ENCODE measurements around the gene LY6G6C.

DNA sequence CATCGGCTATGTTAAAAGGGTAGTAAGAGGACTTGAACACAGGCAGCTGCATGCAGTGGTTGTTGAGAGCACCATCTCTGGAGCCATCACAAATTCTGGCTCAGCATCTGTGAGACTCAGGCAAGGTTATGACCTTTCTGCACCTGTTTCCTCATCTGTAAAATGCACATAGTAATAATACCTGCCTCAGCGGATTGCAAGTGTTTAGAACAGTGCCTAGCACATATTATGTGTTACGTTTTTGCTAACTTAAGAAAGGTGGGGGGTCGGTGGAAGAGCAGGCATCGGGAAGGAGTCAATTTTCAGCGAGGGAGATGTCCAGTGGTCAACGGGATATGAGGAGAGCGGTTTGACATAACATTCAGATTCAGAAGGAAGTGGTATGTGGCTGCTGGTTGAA lies 43.6 kb downstream of the LY6G6C start:
- TF ChIP-seq POLR2A (IDR thresholded peaks at IDR 0.05) (no peak), POLR2AphosphoS5 (IDR thresholded peaks at IDR 0.05) (no peak), EP300 (IDR thresholded peaks at IDR 0.05) (no peak)
- TF ChIP-seq, protein P1, sequence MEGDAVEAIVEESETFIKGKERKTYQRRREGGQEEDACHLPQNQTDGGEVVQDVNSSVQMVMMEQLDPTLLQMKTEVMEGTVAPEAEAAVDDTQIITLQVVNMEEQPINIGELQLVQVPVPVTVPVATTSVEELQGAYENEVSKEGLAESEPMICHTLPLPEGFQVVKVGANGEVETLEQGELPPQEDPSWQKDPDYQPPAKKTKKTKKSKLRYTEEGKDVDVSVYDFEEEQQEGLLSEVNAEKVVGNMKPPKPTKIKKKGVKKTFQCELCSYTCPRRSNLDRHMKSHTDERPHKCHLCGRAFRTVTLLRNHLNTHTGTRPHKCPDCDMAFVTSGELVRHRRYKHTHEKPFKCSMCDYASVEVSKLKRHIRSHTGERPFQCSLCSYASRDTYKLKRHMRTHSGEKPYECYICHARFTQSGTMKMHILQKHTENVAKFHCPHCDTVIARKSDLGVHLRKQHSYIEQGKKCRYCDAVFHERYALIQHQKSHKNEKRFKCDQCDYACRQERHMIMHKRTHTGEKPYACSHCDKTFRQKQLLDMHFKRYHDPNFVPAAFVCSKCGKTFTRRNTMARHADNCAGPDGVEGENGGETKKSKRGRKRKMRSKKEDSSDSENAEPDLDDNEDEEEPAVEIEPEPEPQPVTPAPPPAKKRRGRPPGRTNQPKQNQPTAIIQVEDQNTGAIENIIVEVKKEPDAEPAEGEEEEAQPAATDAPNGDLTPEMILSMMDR (IDR thresholded peaks at IDR 0.05), result no peak
